Peyer's patch (tissue), 4 donors: ENCODE measurements around the gene RMDN3.

Experiments used
- POLR2A ChIP-seq, 2 donors: fragments of 450-650 bp; IDR thresholded peaks; one replicate each; pipeline ENCODE4 v1.5.1; 2017; ENCODE audit warnings: antibody characterized with exemption in 2 of 2, mild to moderate bottlenecking in 2 of 2, moderate library complexity in 2 of 2
- TF ChIP-seq, protein P1 (sequence below), 6 experiments: fragments of 450-650 bp in 4 of 6; fragments of 200-600 bp in 2 of 6; sonication (generic) in 1 of 6; IDR thresholded peaks; one replicate each; pipeline ENCODE4 v1.5.1; 2017 to 2019; ENCODE audit warnings: antibody characterized with exemption in 6 of 6, mild to moderate bottlenecking in 3 of 6, moderate library complexity in 1 of 6

DNA sequence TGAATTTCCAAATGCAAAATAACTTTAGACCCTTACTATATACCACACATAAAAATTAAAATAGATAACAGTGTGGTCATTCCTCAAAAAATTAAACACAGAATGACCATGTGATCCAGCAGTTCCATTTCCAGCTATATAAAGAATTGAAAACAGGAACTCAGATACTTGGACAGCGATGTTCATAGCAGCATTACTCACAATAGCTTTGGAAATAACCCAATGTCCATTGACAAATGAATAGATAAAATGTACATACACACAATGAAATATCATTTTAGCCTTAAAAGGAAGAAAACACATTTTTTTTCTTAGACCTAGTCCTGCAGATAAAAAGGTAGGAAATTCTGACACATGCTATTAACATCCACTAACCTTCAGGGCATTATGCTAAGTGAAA, 33.4 kb downstream of the RMDN3 start:
- TF ChIP-seq, protein P1, sequence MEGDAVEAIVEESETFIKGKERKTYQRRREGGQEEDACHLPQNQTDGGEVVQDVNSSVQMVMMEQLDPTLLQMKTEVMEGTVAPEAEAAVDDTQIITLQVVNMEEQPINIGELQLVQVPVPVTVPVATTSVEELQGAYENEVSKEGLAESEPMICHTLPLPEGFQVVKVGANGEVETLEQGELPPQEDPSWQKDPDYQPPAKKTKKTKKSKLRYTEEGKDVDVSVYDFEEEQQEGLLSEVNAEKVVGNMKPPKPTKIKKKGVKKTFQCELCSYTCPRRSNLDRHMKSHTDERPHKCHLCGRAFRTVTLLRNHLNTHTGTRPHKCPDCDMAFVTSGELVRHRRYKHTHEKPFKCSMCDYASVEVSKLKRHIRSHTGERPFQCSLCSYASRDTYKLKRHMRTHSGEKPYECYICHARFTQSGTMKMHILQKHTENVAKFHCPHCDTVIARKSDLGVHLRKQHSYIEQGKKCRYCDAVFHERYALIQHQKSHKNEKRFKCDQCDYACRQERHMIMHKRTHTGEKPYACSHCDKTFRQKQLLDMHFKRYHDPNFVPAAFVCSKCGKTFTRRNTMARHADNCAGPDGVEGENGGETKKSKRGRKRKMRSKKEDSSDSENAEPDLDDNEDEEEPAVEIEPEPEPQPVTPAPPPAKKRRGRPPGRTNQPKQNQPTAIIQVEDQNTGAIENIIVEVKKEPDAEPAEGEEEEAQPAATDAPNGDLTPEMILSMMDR (IDR thresholded peaks at IDR 0.05): no peak
- no peak for TF ChIP-seq POLR2A (IDR thresholded peaks at IDR 0.05)
